ENCODE data around the gene OPTC.

Gene OPTC

GRCh38 chr1:203468326-203468725 is 25.6 kb upstream of the OPTC start:
- CTCF ChIA-PET: interaction anchor here (0.6 kb wide), 2 partner anchors 122 to 234 kb away, joined by 3 read pairs; no protein-coding TSS in a partner anchor
- Histone ChIP-seq H3K36me3 (ENCODE audit: control insufficient read depth in 2 of 2, insufficient read depth in 1 of 2, low read length in 2 of 2) (no peaks in the 10 kb centered on the region), H3K4me3 (ENCODE audit: low read depth, low read length) (no peak overlapping the region), H3K9me3 (ENCODE audit: control insufficient read depth, insufficient read depth, low read depth, low read length) (no peaks in the 10 kb centered on the region), H3K27ac (ENCODE audit: extremely low read depth, low read depth, low read length) (no peak overlapping the region), H3K4me1 (ENCODE audit: control insufficient read depth, insufficient read depth, low read length) (no peaks in the 10 kb centered on the region)
- POLR2A ChIA-PET: no interaction called here
- TF ChIP-seq SALL2 (tag by site-specific recombination; IDR thresholded peaks at IDR 0.05; ENCODE audit: borderline replicate concordance) (no peak), ZNF707 (tag by site-specific recombination; IDR thresholded peaks at IDR 0.05) (no peak), ZNF214 (tag by site-specific recombination; IDR thresholded peaks at IDR 0.05; ENCODE audit: borderline replicate concordance) (no peak), ZNF174 (tag by site-specific recombination; IDR thresholded peaks at IDR 0.05) (no peak), ZNF544 (tag by site-specific recombination; IDR thresholded peaks at IDR 0.05) (no peak), ZNF596 (tag by site-specific recombination; IDR thresholded peaks at IDR 0.05) (no peak), SP2 (tag by site-specific recombination; IDR thresholded peaks at IDR 0.05) (no peak)

DNA sequence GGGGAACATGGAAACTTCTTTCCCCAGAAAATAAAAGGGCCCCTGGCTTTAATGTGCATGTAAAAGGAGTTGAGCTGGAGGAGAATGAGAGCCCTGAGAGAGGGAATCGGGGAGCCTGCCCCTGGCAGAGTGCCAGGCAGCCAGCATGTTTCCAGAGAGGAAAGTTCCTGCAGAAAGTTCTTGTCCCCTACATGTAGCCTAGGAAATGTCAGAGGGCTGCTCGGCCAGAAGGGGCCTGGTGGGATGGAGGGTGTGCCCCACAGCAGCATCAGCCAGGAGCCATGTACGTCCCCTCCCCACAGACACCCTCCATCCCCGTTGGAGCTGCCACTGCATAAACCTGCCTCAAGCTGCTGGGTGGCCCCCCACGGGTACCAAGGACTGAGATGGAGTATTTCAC is 23.7 kb upstream of the OPTC start:
- CTCF ChIA-PET: no interaction called here
- peaks cover 2% of the 10 kb centered on the region; the same call in 1 of the 2 replicates for H3K4me1 ChIP-seq (ENCODE audit: control insufficient read depth, insufficient read depth, low read length)
- POLR2A ChIA-PET: no interaction called here
- no peaks in the 10 kb centered on the region for H3K36me3 ChIP-seq (ENCODE audit: control insufficient read depth in 2 of 2, insufficient read depth in 1 of 2, low read length in 2 of 2)
- no peak overlapping the region for H3K4me3 ChIP-seq (ENCODE audit: low read depth, low read length)
- no peaks in the 10 kb centered on the region for H3K9me3 ChIP-seq (ENCODE audit: control insufficient read depth, insufficient read depth, low read depth, low read length)
- no peak overlapping the region for H3K27ac ChIP-seq (ENCODE audit: extremely low read depth, low read depth, low read length)
- TF ChIP-seq IKZF3 (tag by site-specific recombination; IDR thresholded peaks at IDR 0.05): no peak
- no peak for TF ChIP-seq ZBTB44 (tag by site-specific recombination; IDR thresholded peaks at IDR 0.05)
- TF ChIP-seq, protein P1, sequence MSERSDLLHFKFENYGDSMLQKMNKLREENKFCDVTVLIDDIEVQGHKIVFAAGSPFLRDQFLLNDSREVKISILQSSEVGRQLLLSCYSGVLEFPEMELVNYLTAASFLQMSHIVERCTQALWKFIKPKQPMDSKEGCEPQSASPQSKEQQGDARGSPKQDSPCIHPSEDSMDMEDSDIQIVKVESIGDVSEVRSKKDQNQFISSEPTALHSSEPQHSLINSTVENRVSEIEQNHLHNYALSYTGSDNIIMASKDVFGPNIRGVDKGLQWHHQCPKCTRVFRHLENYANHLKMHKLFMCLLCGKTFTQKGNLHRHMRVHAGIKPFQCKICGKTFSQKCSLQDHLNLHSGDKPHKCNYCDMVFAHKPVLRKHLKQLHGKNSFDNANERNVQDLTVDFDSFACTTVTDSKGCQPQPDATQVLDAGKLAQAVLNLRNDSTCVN (tag by site-specific recombination; optimal IDR thresholded peaks at IDR 0.05): no peak
- TF ChIP-seq ZNF560 (tag by site-specific recombination; IDR thresholded peaks at IDR 0.05; ENCODE audit: borderline replicate concordance): no peak
- TF ChIP-seq YY1 (tag by site-specific recombination; IDR thresholded peaks at IDR 0.05): no peak
- no peak for TF ChIP-seq ZNF146 (tag by site-specific recombination; IDR thresholded peaks at IDR 0.05)
- no peak for TF ChIP-seq ZNF530 (tag by site-specific recombination; IDR thresholded peaks at IDR 0.05; ENCODE audit: low read depth)
- TF ChIP-seq ZNF639 (tag by site-specific recombination; IDR thresholded peaks at IDR 0.05): no peak
- no peak for TF ChIP-seq ZNF266 (tag by site-specific recombination; IDR thresholded peaks at IDR 0.05; ENCODE audit: low read depth)
- no peak for TF ChIP-seq RBAK (tag by site-specific recombination; IDR thresholded peaks at IDR 0.05)
- no peak for TF ChIP-seq ZNF501 (tag by site-specific recombination; IDR thresholded peaks at IDR 0.05)
- TF ChIP-seq ZSCAN30 (tag by site-specific recombination; IDR thresholded peaks at IDR 0.05): no peak
- TF ChIP-seq, protein P2, sequence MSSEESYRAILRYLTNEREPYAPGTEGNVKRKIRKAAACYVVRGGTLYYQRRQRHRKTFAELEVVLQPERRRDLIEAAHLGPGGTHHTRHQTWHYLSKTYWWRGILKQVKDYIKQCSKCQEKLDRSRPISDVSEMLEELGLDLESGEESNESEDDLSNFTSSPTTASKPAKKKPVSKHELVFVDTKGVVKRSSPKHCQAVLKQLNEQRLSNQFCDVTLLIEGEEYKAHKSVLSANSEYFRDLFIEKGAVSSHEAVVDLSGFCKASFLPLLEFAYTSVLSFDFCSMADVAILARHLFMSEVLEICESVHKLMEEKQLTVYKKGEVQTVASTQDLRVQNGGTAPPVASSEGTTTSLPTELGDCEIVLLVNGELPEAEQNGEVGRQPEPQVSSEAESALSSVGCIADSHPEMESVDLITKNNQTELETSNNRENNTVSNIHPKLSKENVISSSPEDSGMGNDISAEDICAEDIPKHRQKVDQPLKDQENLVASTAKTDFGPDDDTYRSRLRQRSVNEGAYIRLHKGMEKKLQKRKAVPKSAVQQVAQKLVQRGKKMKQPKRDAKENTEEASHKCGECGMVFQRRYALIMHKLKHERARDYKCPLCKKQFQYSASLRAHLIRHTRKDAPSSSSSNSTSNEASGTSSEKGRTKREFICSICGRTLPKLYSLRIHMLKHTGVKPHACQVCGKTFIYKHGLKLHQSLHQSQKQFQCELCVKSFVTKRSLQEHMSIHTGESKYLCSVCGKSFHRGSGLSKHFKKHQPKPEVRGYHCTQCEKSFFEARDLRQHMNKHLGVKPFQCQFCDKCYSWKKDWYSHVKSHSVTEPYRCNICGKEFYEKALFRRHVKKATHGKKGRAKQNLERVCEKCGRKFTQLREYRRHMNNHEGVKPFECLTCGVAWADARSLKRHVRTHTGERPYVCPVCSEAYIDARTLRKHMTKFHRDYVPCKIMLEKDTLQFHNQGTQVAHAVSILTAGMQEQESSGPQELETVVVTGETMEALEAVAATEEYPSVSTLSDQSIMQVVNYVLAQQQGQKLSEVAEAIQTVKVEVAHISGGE (tag by site-specific recombination; conservative IDR thresholded peaks at IDR 0.05; ENCODE audit: low read depth): no peak
